ENCODE data around the gene HSP90AB1. TPM values are rescaled to one million over a fixed set of nuclear protein-coding genes. Genes with fewer than 3 reads are reported as not detected.

HSP90AB1 gene
- total RNA-seq, 1 donor from 2014 or later: 914 TPM

- FAIRE-seq (no peak), DNase-seq (ENCODE audit: low read depth) (no peak)
- H3K9me3 ChIP-seq (ENCODE audit: insufficient read depth, low read depth, low read length): no peaks in the 10 kb centered on the region
- H3K9me3 Mint-ChIP-seq (ENCODE audit: unreplicated experiment): no peaks in the 10 kb centered on the region
- peaks cover 75% of the 10 kb centered on the region for H4K20me1 ChIP-seq (ENCODE audit: insufficient read depth, low read length)
- TF ChIP-seq CTCF (IDR thresholded peaks at IDR 0.05; ENCODE audit: insufficient read depth, low read depth, low read length) (no peak), EZH2 (IDR thresholded peaks at IDR 0.05; ENCODE audit: insufficient read depth, low read length) (no peak)
- H3K4me3 Mint-ChIP-seq (ENCODE audit: unreplicated experiment): peak overlapping the region; percentile 76
- H3K79me2 ChIP-seq (ENCODE audit: insufficient read depth, low read length): peaks cover 73% of the 10 kb centered on the region
- H3K4me1 Mint-ChIP-seq (ENCODE audit: low read depth, unreplicated experiment): peaks cover 55% of the 10 kb centered on the region
- no peaks in the 10 kb centered on the region for H3K27me3 ChIP-seq (ENCODE audit: insufficient read depth, low read length)
- H3K27ac ChIP-seq (ENCODE audit: low read depth, low read length): no peak overlapping the region
- peak overlapping the region; percentile 59 for H3K27ac Mint-ChIP-seq (ENCODE audit: unreplicated experiment)
- H3K36me3 Mint-ChIP-seq (ENCODE audit: low read depth, unreplicated experiment): peaks cover 28% of the 10 kb centered on the region
- peak overlapping the region; percentile 100 for H3K4me2 ChIP-seq (ENCODE audit: low read length)
- H2AFZ ChIP-seq (ENCODE audit: low read depth, low read length): no peak overlapping the region
- peaks cover 46% of the 10 kb centered on the region for H3K36me3 ChIP-seq (ENCODE audit: insufficient read depth, low read length)
- H3K4me1 ChIP-seq (ENCODE audit: insufficient read depth, low read length): peaks cover 19% of the 10 kb centered on the region
- no peak overlapping the region for H3K4me3 ChIP-seq (ENCODE audit: insufficient read depth, low read depth, low read length)
- H3K9ac ChIP-seq (ENCODE audit: low read length): no peak overlapping the region
- no peaks in the 10 kb centered on the region for H3K27me3 Mint-ChIP-seq (ENCODE audit: low read depth, unreplicated experiment)
These were observed 7.5 kb downstream of the HSP90AB1 start for GRCh38 chr6:44254191-44255104.

GRCh38 chr6:44255105-44255808, 8.4 kb downstream of the HSP90AB1 start:
- Mint-ChIP-seq H3K4me1 (ENCODE audit: low read depth, unreplicated experiment) (peaks cover 47% of the 10 kb centered on the region), H3K27ac (ENCODE audit: unreplicated experiment) (peak overlapping the region; percentile 45), H3K27me3 (ENCODE audit: low read depth, unreplicated experiment) (no peaks in the 10 kb centered on the region), H3K4me3 (ENCODE audit: unreplicated experiment) (peak overlapping the region; percentile 93), H3K36me3 (ENCODE audit: low read depth, unreplicated experiment) (peaks cover 23% of the 10 kb centered on the region), H3K9me3 (ENCODE audit: unreplicated experiment) (no peaks in the 10 kb centered on the region)
- no peak for FAIRE-seq
- DNase-seq (ENCODE audit: low read depth): no peak
- Histone ChIP-seq H3K4me3 (ENCODE audit: insufficient read depth, low read depth, low read length) (no peak overlapping the region), H3K4me2 (ENCODE audit: low read length) (peak overlapping the region; percentile 100), H4K20me1 (ENCODE audit: insufficient read depth, low read length) (peaks cover 67% of the 10 kb centered on the region), H3K9ac (ENCODE audit: low read length) (peak overlapping the region; percentile 90), H3K27ac (ENCODE audit: low read depth, low read length) (no peak overlapping the region), H3K79me2 (ENCODE audit: insufficient read depth, low read length) (peaks cover 65% of the 10 kb centered on the region), H3K9me3 (ENCODE audit: insufficient read depth, low read depth, low read length) (no peaks in the 10 kb centered on the region), H3K36me3 (ENCODE audit: insufficient read depth, low read length) (peaks cover 40% of the 10 kb centered on the region), H3K27me3 (ENCODE audit: insufficient read depth, low read length) (no peaks in the 10 kb centered on the region), H3K4me1 (ENCODE audit: insufficient read depth, low read length) (peaks cover 17% of the 10 kb centered on the region), H2AFZ (ENCODE audit: low read depth, low read length) (no peak overlapping the region)
- TF ChIP-seq CTCF (IDR thresholded peaks at IDR 0.05; ENCODE audit: insufficient read depth, low read depth, low read length) (no peak), EZH2 (IDR thresholded peaks at IDR 0.05; ENCODE audit: insufficient read depth, low read length) (no peak)

All from astrocyte (in vitro differentiated cells and primary cell).